NCI-H1105 treated with DMSO at 0.1 percent for 48 hours (cell line): ENCODE measurements around the gene HDAC10.
A peak's percentile ranks its signal among the peaks of the same experiment; 100 is the strongest.
"Not testable (repeated sequence)": the region's sequence is repeated elsewhere in the genome, so short reads cannot be mapped to it uniquely, and the experiment has no call there.

Experiments used
- DNase-seq: peaks from one replicate; lab custom pipeline; 2025; lab: John Stamatoyannopoulos, UW

Gene HDAC10

GRCh38 chr22:50285568-50286229, 34.6 kb upstream of the HDAC10 start:
- DNase-seq: no peak

- DNase-seq: no peak
Observed at GRCh38 chr22:50284479-50284878, 33.4 kb upstream of the HDAC10 start.

DNA sequence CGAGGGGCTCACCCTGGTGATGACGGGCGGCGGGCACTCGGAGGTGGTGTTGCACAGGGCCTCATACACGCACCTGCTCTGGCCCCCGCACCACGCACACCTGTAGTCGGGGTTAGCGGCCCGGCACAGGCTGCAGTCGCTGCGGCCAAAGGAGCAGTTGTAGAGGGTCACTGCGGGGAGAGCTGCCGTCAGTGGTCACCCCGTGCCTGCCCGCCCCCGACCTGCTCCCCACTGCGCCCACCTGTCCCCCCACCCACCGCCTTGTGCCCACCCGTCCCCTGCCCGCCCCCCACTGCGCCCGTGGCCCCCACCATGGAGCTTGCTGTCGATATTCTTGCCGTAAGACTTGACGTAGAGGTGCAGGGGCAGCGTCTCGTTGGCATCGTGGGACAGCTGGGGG, 32.8 kb upstream of the HDAC10 start:
- DNase-seq: no peak

DNA sequence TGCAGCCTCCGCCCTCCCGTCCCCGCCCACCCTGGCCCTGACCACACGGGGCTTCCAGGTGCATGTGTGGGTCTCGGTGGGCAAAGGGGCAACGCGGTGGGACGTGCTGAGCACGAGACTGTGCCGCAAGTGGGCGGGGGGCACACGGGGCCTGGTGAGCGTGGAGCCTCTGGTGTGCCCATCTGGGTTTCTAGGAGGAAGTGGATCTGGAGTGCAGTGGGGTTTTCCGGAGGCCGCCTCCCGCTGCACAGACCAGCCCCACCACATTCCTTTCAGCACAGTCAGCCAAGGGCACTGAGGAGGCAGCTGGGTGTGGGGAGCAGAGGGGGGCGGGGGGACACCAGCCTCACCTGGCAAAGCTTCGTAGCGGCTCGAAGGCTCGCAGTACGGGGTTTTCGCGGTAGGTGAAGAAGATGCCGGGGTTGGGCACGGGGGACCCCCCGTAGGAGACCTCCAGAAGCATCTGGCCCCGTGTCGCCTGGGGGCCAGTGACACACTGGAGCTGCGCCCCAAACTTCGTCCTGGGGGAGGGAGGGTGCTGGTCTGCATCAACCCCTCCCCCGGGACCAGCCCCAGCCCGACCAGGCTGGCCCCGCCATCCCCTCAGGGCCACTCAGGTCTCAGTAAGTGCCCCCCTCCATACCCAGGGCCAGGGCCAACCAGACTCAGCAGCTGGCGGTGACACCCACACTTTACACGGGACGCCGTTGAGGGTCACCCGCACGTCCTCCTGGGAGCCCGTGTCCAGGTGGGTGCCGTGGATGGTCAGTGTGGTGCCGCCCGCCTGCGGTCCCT, 31.5 kb upstream of the HDAC10 start:
- no peak for DNase-seq

GRCh38 chr22:50281957-50282356, 30.9 kb upstream of the HDAC10 start:
- no peak for DNase-seq

- no peak for DNase-seq
Observed at GRCh38 chr22:50281384-50281760, 30.3 kb upstream of the HDAC10 start.

DNA sequence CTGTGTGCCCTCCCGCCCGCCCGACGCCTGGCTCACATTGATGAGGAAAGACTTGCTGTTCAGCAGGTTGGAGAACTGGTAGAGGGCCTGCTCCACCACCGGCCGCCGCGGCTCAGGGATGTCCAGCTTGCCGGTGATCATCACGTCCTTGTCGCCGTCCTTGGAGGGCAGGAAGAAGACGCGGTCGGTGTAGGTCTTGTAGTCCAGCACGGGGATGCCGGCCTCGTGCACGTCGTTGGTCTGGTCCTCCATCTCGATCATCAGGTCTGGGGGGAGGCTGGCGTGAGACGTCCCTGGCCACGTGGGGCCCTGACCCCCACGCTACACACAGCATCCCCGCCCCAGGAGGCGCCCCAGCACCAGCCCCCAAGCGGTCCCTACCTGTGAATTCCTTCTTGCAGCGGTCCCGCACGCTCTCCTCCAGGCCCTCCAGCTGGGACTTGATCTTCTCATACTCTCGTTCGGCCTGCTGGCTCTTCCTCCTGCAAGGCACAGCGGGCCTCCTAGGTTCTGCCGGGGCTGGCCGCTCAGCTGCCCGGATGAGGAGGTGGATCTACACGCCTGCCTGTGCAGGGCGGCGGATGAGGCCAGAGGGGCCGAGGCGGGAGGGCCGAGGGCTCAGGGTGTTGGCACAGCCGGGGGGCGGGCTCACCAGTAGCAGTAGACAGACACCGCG, 29.8 kb upstream of the HDAC10 start:
- no peak for DNase-seq

DNA sequence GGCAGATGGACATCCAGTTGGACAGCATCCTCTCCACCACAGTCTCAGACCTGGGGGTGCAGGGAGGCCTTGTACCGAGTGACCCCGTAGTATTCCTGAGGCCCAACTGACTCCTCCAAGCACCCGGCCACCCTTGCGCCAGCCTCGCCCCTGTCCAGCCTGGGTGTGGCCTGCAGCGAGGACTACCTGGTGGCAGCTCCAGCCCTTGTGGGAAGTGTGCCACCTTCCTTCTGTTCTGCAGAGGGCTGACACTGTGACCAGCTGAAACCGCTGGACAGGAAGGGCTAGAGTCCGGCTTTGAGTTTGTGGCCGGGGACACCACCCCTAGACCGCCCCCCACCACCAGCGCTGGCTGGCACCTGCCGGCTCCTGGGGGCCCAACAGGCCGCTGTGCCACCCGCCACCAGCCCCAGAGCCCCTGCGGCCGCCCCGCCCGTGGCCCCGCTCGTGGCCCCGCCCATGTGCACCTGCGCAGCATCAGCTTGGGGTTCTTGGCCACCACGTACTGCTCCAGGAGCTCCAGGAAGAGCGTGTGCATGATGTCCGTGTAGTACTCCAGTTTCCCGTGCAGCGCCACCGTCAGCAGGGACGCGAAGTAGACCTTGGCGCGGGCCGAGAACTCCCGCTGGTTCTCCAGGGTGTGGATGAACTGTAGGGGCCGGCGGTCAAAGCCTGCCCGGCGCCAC, 29.1 kb upstream of the HDAC10 start:
- DNase-seq: no peak

DNA sequence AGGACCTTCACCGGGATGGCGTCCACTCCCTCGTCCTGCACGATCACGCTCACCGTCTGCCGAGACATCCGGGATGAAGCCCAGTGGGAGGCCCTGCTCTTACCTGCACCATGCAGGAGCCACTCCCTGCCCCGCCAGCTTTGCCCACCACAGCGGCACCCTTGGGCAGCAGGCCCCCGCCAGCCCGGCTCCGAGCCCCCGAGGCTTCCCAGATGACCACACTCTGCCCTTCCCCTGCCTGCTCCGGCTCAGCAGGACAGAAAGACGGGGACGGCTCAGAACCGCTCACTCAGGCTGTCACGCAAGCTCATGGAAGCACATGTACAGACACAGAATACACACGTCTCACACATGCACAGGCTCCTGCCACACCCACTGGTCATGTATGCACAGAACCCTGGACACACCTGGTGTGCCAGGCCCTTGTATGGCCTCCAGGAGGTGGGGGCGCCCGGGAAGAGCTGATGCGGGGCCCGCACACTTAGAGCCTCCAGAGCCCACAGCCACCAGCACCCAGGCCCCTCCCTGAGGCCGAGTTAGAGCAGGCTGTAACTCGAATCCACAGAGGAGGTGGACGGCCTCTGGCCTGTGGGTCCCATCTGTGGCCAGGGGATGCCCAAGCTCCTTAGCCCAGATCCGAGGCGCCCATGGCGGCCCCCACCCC, 28.0 kb upstream of the HDAC10 start:
- no peak for DNase-seq

DNA sequence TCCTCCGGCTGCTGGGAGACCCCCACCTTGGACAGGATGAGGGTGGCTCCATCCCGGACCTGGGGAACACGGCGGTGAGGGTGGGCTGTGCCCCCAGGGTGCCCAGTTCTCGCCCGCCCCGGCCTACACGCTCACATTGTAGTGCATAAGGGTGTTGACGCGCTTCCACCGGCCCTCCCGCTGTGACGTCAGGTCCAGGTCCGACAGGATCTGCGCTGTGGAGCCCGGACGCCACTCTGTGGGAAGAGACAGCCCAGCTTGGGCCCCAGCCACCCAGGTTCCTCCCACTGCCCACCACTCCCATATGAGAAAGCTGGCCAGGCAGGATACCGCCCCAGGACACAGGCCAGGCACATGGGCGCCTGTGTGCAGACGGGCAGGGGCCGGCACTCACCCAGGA, 27.4 kb upstream of the HDAC10 start:
- no peak for DNase-seq

GRCh38 chr22:50277761-50278160, 26.7 kb upstream of the HDAC10 start:
- DNase-seq: no peak

- no peak for DNase-seq
Observed at GRCh38 chr22:50276143-50276542, 25.1 kb upstream of the HDAC10 start.

DNA sequence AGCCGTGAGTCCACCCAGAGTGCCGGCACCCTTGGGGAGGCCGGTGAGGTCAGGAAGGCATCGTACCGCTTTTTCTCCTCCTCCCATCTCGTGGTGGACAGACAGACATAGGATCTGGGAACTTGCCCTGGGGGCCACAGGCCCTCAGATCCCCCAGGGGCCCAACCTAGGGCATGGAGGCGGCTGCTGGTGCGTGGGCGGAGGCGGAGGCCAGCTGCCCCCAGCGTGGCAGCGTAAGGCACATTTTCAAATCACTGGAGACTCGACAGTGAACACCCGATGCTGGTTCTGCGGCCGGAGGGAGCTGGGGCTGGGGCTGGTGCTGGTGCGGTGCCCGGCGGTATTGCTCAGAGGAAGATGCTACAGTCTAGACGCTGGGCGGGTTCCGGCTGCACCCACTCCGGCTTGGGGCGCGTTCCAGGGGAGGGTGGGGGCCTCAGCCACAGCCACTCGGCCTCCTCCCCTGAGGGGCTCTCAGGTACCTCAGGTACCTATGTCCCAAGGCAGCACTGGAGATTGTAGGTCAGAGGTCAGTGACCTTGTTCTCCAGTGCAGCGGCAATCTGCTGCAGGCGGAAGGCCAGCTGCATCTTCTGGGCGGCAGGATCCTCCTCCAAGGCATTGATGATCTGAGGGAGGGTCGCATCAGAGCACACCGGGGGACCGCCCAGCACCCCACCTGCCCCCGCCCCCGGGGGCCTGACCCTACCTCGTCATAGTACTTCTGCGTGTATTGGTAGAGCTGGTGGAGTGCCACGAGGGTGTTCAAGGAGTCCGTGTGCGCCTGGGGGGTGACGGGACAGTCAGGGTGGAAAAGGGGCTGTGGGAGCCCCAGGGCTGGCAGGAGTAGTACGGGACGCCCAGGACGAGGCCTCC, 24.4 kb upstream of the HDAC10 start:
- DNase-seq: no peak

DNA sequence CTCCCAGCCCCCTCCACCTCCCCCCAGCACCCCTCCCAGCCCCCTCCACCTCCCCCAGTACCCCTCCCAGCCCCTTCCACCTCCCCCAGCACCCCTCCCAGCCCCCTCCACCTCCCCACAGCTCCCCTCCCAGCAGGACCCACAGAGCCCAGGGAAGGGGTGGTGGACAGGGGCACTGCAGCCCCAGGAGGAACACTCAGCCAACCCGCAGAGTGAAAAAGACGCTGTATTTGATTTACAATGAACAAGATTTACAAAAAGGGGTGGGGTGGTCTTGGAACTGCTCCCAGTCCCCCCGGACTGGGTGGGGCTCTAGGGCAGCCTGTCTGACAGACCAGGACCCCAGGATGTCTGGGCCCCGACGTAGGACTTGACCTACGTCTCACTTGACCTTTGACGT, 23.7 kb upstream of the HDAC10 start:
- no peak for DNase-seq

DNA sequence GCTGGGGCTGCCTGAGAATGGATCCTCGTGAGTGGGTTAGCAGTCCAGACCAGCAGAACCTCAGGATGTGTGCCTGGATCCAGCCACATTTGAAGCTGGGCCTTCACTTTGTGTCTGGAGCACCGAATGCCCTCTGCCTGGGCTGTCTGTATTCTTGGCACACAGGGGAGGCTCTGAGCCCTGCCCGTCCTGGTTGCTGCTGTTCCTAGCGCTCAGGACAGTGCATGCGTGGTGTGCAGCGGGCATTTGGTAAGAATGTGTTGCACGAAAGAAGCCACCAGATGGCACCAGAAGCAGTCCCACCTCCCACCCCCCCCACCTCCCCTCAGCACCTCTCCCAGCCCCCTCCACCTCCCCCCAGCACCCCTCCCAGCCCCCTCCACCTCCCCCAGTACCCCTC, 23.2 kb upstream of the HDAC10 start:
- DNase-seq: peak; percentile 9

DNA sequence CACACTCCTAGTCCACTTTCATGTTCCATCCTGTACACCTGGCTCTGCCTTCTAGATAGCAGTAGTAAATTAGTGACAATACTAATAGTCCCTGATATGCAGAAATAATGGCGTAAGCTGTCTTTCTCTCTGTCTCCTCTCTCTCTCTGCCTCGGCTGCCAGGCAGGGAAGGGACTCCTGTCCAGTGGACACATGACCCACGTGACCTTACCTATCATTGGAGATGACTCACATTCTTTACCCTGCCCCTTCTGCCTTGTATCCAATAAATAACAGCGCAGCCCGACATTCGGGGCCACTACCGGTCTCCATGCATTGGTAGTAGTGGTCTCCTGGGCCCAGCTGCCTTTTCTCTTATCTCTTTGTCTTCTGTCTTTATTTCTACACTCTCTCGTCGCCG, 22.7 kb upstream of the HDAC10 start:
- DNase-seq: not testable (repeated sequence)

DNA sequence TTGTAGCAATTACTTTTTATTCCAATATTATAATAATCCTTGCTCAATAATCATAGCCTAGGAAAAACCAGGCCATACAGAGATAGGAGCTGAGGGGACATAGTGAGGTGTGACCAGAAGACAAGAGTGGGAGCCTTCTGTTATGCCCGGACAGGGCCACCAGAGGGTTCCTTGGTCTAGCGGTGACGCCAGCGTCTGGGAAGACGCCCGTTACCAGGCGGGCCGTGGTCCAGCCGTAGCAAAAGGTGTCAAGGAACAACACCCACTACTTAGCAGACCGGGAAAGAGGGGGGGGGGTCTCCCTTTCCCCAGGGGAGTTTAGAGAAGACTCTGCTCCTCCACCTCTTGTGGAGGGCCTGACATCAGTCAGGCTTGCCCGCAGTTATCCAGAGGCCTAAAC, 22.3 kb upstream of the HDAC10 start:
- DNase-seq: not testable (repeated sequence)

DNA sequence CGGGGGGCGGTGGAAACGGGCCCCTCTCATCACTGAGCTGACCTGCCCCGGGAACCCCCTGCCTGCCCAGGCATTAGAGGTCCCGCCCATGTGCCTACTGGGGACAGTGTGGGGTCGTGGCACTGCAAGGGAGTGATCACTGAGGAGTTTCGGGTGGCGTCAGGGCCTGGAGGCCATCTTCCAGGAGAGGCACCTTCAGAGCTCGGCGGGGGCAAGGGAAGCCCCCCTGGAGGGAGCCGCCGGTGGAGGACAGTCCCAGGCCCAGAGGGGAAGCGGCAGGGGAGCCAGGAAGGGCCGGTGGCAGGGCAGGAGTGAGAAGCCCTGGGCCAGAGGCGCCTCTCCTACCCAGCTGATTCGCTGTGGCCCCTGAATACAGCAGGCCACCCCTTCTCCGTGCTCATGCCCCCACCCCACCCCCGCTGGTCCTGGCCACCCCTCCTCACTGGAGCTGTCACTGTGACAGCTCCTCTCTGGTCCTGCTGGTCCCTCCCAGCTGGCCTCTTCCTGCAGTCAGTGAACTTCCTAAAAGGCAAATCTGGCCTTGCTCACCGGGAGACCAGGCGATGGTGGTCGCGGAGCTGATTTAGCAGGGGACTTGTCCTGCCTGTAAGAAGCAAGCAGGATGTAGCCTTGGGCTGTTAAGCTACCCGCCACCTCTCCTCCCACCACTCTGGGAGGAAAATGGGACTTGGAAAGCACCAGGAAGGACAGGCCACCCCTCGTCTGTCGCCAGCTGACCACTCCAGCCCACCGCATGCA, 21.2 kb upstream of the HDAC10 start:
- no peak for DNase-seq

DNA sequence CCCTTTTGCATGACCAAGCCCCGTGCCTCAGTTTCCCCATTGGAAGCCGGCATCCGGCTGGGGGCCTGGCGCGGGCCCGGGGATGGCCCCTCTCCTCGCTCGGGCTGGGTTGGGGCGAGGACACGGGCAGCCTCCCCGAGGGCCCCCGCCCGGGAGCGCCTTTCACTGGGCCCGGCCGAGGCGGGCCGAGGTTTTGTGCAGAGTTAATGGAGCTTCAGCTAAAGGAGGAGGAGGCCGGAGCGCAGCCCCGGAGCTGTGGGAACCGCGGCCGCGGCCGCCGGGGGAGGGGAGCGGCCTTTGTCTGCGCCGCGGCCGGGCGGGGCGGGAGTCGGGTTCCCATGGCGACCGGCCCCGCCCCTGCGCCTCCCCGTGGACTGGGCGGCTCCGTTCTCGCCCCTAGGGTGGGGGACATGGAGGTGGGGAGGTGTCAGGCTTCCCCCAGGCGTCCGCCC, 20.5 kb upstream of the HDAC10 start:
- DNase-seq: peak; percentile 57
